Measurements from ENCODE around the gene ALDH16A1.

ALDH16A1 gene

DNA sequence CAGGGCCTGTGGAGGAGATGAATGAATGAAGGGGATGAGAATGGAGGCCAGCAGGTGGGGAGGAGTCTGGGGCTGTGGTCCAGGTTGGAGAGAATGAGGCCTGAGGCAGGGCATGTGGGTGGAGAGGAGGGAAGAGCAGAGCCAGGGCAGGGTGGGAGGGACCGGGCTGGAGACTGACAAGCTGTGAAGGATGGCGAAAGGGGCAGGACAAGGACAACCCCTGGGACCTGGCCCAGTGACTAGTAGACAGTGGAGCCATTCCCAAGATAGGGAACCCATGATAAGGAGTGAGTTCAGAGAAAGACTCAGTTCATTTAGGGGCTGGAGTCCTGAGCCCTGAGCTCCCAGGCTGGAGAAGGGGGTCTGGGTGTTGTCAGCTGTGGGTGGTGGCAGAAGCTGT lies 32.8 kb upstream of the ALDH16A1 start:
- Mint-ChIP-seq H3K27me3 (peaks cover 87% of the 10 kb centered on the region), H3K4me3 (no peak overlapping the region), H3K36me3 (no peaks in the 10 kb centered on the region), H3K4me1 (peaks cover 51% of the 10 kb centered on the region), H3K27ac (no peak overlapping the region), H3K9me3 (no peaks in the 10 kb centered on the region)
- no peak for ATAC-seq

DNA sequence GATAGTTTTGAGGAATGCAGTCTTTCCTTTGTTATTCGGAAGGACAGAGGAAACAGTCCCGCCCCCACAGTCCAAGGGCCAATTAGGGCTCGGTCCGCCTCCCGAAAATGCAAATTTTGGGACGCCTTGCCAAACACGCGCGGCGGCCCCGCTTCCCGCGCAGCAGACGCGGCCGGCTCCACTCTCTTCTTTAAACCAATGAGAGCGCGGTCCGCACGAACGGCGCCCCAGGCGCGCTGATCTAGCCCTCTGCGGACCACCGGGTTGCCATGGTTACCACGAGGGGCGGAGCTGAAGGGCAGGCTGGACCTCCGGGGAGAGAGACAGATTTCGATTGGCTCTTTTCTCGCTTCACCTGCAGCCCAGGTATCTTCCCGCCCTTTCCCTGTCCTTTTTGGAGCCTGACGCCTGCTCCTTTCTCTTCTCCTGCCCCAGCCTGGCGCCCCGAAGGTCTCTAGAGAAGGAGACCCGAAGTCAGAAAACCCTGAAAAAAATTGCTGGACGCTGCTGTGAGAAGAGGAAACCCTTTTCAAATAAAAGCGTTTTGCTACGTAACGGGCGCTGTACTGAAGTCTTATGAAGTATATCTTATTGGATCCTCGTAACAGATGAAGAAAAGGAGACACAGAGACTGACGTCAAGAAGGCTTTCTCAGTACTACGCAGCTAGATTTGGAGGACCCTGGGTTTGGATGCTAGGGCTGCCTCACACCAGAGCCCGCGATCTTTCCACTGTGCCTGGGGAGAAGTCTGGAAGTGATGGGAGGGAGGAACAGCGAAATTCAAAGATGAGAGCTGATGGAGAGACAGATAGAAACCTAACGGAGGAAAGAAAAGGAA lies 31.8 kb upstream of the ALDH16A1 start:
- Mint-ChIP-seq H3K9me3 (no peaks in the 10 kb centered on the region), H3K27ac (no peak overlapping the region), H3K4me1 (peaks cover 53% of the 10 kb centered on the region), H3K27me3 (peaks cover 98% of the 10 kb centered on the region), H3K36me3 (no peaks in the 10 kb centered on the region), H3K4me3 (peak overlapping the region; percentile 16)
- no peak for ATAC-seq

DNA sequence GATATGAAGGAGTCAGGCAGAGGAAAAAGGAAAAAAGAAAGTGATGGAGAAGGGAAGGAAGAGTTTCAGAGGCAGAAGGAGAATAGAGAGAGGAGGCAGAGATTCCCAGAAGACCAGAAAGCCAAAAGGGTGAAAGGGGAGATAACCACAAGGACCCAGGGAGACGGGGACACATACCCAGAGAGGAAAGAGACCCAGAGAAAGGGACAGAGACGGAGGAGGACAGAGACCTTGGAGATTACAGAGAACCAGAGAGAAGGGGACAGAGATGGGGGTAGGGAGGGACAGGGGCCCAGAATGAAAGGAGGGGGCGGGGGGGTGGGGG lies 31.2 kb upstream of the ALDH16A1 start:
- no peak for ATAC-seq
- peaks cover 100% of the 10 kb centered on the region for H3K27me3 Mint-ChIP-seq
- H3K36me3 Mint-ChIP-seq: no peaks in the 10 kb centered on the region
- H3K4me1 Mint-ChIP-seq: peaks cover 59% of the 10 kb centered on the region
- no peak overlapping the region for H3K27ac Mint-ChIP-seq
- no peaks in the 10 kb centered on the region for H3K9me3 Mint-ChIP-seq
- peak overlapping the region; percentile 16 for H3K4me3 Mint-ChIP-seq

DNA sequence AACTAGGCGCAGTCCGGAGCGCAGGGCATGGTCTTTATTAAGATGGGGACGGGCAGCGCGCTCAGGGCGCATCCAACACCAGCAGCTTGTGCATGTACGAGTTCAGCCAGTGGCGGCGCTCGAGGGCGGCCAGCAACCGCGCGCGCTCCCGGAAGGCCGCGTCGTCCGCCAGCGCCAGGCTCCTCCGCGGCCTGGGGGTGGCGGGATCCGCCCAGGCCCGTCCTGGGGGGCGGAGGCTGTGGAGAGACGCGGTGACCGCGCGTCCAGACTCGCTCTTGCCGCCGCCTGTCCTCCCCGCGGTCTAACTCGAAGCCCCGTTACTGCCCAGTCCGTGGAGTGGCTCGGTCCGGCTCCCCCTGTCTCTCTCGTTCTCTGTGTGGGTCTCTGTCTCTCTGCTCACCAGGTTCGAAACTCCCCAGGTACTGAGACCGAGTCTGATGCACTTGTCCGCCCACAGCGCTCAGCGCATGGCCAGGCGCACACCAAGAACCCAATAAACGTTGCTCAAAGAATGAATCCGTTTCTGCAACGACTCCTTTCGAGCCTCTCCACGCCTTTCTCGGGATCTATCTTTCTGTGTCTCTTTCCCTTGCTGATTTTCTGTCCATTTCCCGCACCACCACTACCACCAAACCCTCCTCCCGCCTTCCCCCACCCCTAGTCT lies 30.5 kb upstream of the ALDH16A1 start:
- H3K4me3 Mint-ChIP-seq: peak overlapping the region; percentile 72
- peak; percentile 22 for ATAC-seq
- H3K36me3 Mint-ChIP-seq: no peaks in the 10 kb centered on the region
- H3K27me3 Mint-ChIP-seq: peaks cover 100% of the 10 kb centered on the region
- H3K27ac Mint-ChIP-seq: no peak overlapping the region
- peaks cover 62% of the 10 kb centered on the region for H3K4me1 Mint-ChIP-seq
- no peaks in the 10 kb centered on the region for H3K9me3 Mint-ChIP-seq

DNA sequence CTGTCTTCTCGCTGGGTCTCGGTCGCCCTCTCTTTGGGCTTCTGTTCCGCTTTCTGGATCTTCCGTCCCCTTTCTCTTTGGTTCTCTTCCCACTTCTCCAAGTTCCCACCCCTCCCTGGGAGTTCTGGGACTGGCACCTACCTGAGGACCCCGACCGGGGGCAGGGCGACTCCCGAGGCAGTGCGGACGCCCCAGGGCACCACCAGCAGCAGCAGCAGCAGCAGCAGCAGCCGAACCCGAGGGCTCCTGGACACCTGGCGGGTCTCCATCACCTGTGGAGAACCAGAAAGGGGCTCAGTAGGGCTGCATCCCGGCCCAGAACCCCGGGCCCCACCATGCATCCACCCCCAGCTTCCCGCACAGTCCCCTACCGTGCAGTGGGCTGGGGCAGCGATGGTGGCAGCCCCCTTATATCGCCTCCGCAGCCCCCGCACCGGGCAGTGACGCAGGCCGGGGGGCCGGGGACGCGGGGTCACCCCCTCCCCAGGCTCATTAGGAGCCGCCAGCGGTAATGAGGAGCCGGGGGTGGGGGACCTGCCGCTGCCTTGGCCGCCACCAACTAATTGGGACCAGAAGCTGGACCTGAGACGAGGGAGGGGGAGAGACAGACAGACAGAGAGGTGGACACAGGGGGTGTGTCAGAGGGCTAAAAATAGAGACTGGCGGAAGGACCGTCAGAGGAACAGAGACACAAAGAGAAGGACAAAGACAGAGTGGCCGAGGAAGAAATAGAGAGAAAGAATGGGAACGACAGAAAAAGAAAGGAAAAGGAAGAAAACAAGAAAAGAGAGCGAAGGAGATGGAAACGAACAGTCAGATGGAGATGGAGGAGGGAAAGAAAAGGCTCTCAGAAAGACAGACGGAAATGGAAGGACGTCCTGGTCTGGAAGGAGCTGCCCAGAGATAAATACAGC lies 29.7 kb upstream of the ALDH16A1 start, which contains the start of gene PTH2:
Gene PTH2 (minus strand): TSS at position 371 of the 914 bp plus-strand sequence. CDS start 102 bp downstream, at position 269.
- Mint-ChIP-seq H3K9me3 (no peaks in the 10 kb centered on the region), H3K4me1 (peaks cover 62% of the 10 kb centered on the region), H3K36me3 (no peaks in the 10 kb centered on the region), H3K27me3 (peaks cover 100% of the 10 kb centered on the region), H3K27ac (no peak within 1 kb of the TSS), H3K4me3 (peak within 1 kb of the TSS; percentile 72)
- peak; percentile 4 for ATAC-seq

DNA sequence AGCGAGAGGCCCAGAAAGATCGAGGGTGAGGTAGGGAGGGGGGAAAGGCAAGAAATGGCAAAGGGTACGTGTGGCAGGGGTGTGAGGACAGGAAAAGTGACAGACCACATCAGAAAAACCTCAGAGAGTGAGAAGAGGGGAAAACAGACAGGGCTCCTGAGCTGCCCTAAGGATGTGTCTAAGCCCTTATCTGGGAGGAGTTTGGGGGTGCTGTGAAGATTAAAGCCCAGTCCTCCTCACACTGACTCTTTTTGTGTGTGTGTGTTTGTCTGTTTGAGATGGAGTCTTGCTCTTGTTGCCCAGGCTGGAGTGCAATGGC lies 29.1 kb upstream of the ALDH16A1 start:
- Mint-ChIP-seq H3K4me3 (no peak overlapping the region), H3K4me1 (peaks cover 66% of the 10 kb centered on the region), H3K36me3 (no peaks in the 10 kb centered on the region), H3K27me3 (peaks cover 100% of the 10 kb centered on the region), H3K9me3 (no peaks in the 10 kb centered on the region), H3K27ac (no peak overlapping the region)
- no peak for ATAC-seq

DNA sequence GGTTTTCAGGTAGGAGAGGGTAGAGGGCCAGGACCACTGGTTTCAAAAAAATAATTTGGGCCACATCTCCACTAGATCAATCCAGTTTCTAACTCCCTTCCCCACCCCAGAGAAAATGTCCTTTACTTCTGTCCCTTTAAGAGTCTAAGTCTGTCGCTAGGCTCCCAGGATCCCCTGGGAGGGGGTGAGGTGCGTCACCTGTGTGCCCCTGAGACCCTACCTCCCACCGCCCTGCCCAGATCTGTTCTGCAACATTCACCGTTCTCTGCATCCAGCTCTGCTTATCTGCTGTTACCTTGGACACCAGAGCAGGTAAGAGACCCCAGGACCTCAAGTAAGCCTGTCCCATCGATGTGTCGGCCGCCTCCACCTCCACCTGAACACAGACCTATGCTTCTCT lies 27.8 kb upstream of the ALDH16A1 start, which contains the start of gene GFY:
Gene GFY (plus strand): TSS at position 211 of the 400 bp plus-strand sequence. CDS start 1,043 bp downstream, outside the sequence.
- Mint-ChIP-seq H3K4me3 (no peak within 1 kb of the TSS), H3K9me3 (no peaks in the 10 kb centered on the region), H3K27ac (peak within 1 kb of the TSS; percentile 53), H3K4me1 (peaks cover 73% of the 10 kb centered on the region), H3K27me3 (peaks cover 100% of the 10 kb centered on the region), H3K36me3 (no peaks in the 10 kb centered on the region)
- no peak for ATAC-seq

DNA sequence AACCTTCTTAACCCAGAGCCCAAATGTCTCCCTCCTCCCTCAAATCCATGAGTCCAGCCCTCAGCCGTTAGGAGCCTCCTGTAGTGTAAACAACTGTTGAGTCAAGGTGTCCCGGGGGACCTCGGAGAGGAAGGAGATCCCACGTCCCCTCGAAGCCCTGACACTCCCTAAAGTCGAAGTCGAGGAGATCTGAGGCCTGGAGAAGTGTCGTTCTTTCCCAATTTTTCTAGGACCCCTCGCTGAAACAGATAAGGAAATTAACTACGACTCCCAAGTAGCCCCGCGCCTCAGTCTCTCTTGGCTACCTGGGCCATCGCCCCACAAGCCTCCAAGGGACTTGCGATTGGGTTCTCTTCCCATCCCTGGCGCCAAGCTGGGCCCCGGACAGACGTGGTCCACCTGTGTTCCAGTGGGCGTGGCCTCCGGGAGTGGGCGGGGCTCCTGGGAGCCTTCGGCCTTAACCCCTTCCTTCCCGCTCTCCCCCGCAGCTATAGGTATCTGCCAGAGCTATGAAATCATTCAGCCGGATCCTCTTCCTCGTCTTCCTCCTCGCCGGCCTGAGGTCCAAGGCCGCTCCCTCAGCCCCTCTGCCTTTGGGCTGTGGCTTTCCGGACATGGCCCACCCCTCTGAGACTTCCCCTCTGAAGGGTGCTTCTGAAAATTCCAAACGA lies 27.0 kb upstream of the ALDH16A1 start:
- peak overlapping the region; percentile 53 for H3K27ac Mint-ChIP-seq
- peaks cover 100% of the 10 kb centered on the region for H3K27me3 Mint-ChIP-seq
- H3K4me1 Mint-ChIP-seq: peaks cover 79% of the 10 kb centered on the region
- H3K36me3 Mint-ChIP-seq: no peaks in the 10 kb centered on the region
- H3K9me3 Mint-ChIP-seq: no peaks in the 10 kb centered on the region
- ATAC-seq: no peak
- no peak overlapping the region for H3K4me3 Mint-ChIP-seq

DNA sequence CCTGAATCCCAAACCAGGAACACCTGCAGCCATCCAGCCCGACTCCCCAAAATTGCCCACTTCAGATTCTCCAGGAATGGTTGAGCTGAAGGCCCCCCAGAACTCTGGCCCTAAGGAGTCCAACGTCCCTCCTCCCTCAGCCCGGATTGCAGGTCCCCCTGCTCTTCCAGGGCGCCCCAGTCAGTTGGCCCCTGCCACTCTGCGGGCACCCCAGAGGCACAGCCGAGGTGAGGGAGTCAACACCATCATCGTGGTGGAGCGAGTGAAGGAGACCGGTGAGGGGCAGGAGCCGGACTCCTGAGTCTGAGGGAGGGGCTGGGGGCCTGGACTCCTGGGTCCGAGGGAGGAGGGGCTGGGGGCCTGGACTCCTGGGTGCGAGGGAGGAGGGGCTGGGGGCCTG lies 25.7 kb upstream of the ALDH16A1 start:
- Mint-ChIP-seq H3K27ac (peak overlapping the region; percentile 53), H3K9me3 (no peaks in the 10 kb centered on the region), H3K4me3 (peak overlapping the region; percentile 14), H3K27me3 (peaks cover 100% of the 10 kb centered on the region), H3K4me1 (peaks cover 73% of the 10 kb centered on the region), H3K36me3 (no peaks in the 10 kb centered on the region)
- no peak for ATAC-seq

DNA sequence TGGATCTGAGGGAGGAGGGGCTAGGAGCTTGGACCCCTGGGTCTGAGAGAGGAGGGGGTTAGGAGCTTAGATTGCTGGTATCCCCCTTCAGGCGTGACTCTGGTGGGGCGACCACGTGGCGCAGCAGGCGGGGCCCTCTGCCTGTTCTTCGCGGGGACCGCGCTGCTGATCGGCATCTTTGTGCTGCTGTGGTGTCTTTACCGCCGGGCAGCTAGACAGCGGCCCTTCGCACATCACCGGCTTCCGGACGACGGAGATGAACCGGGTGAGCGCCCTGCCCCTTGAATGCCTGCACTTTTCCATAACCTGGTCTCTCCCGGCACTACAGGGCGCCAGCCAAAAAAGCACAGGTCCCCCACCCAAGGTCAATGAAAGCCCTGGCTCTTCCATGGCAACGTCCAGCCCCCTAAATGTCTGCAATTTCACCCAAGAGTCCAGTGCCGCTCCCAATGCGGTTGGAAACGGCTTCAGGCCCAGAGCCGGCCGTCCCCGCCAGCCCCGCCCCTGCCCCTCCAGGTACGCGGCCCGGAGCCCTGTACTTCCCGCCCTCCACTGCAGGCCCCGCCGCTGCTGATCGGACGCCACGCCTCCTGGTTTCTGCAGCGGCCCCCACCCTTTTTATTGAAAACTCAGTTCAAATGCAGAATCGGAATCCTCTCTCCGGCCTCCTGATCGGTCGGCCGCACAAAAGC lies 25.0 kb upstream of the ALDH16A1 start:
- peaks cover 73% of the 10 kb centered on the region for H3K4me1 Mint-ChIP-seq
- peak overlapping the region; percentile 42 for H3K4me3 Mint-ChIP-seq
- H3K9me3 Mint-ChIP-seq: no peaks in the 10 kb centered on the region
- ATAC-seq: peak; percentile 59
- peak overlapping the region; percentile 53 for H3K27ac Mint-ChIP-seq
- peaks cover 100% of the 10 kb centered on the region for H3K27me3 Mint-ChIP-seq
- no peaks in the 10 kb centered on the region for H3K36me3 Mint-ChIP-seq

DNA sequence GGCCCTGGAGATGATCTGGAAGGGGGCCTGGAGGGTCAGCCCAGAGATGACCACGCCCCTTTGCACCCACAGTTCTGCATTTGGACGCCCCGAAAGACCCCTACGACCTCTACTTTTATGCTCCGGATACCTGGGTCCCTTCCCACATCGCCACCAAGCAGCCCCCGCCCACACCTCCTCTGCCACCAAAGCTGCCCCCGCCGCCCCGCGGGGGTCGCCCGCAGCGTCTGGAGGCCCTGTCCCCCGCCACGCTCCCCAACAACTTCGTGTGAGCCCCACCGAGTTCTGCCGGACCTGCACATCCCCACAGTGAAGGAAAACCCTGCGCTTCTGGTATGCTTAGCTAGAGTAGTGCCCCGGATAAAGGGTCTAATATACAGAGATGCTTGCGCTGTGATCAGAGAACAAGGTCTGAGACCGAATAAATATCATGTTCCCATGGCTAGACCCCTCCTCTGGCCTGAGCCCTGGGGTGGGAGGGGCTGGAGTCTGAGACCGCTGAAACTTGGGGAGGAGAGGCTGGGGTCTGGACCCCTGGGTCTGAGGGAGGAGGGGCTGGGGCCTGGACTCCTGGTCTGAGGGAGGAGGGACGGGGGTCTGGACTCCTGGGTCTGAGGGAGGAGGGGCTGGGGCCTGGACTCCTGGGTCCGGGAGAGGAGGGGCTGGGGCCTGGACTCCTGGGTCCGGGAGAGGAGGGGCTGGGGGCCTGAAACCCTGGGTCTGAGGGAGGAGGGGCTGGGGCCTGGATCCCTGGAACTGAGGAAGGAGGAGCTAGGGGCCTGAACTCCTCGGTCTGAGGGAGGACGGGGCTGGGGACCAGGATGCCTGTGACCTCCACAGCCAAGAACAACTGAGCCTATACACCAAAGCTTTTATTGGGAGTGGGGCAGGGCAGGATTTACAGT lies 24.2 kb upstream of the ALDH16A1 start:
- no peak for ATAC-seq
- peak overlapping the region; percentile 42 for H3K4me3 Mint-ChIP-seq
- H3K27ac Mint-ChIP-seq: no peak overlapping the region
- peaks cover 100% of the 10 kb centered on the region for H3K27me3 Mint-ChIP-seq
- H3K9me3 Mint-ChIP-seq: no peaks in the 10 kb centered on the region
- no peaks in the 10 kb centered on the region for H3K36me3 Mint-ChIP-seq
- peaks cover 71% of the 10 kb centered on the region for H3K4me1 Mint-ChIP-seq

DNA sequence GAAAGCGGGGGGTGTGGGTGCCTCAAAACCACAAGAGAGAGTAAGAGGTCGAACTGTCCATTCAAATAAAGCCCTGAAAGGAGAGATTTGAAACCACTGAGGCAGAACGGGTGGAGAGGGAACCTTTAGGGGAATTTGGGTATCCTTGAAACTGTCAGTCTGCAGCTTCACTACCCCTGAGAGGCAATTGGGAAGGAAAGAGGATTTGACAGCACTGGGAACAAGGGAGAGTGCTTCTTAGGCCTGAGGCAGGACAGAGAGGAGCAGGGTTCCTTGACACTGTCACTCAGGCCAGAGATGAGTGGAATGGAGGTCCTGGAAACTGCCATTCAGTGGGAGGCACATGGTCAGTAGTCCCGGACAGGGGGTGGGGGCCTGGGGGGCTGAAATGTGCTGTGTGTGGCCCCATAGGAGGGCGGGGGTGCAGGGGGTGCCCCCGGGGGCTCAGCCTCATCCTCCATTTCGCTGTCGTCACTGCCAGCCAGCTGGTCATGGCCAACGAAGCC lies 22.8 kb upstream of the ALDH16A1 start:
- H3K36me3 Mint-ChIP-seq: no peaks in the 10 kb centered on the region
- peaks cover 68% of the 10 kb centered on the region for H3K4me1 Mint-ChIP-seq
- no peak overlapping the region for H3K4me3 Mint-ChIP-seq
- no peak for ATAC-seq
- H3K27ac Mint-ChIP-seq: no peak overlapping the region
- peaks cover 99% of the 10 kb centered on the region for H3K27me3 Mint-ChIP-seq
- no peaks in the 10 kb centered on the region for H3K9me3 Mint-ChIP-seq

DNA sequence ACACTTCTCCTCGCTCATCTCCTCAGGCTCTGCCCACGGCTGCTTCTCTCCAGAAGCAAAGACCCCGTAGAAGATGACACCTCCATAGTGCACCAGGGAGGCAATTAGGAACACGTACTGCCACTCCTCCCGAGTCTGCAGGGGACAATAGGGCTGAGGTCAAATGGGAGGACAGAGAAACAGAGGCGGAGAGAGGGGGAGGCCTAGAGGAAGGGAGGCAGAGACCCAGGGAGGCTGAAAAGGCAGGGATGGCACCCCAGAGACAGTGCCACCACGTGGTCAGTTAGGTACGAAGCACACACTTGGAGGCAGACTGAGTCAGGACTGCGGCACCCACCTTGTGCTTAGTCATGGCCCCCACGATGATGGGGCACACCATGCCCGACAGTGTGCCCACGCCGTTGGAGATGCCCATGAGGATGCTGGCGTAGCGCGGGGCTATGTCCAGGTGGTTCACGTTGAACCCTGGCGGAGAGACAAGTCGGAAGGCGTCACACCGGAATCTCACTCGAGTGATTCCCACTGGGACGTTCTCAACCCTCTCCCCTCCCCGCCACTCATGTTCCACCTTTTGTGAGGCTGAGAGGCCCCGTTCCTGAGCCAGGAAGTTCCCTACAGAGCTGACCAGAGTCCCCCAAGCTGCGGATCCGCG lies 22.2 kb upstream of the ALDH16A1 start:
- Mint-ChIP-seq H3K4me1 (peaks cover 63% of the 10 kb centered on the region), H3K36me3 (no peaks in the 10 kb centered on the region), H3K27ac (no peak overlapping the region), H3K27me3 (peaks cover 99% of the 10 kb centered on the region), H3K9me3 (no peaks in the 10 kb centered on the region), H3K4me3 (no peak overlapping the region)
- no peak for ATAC-seq

All from stimulated activated memory B cell treated with anti-CD40 and anti-IgM and Interleukin-4, amounts not matched to agents 10 μg/mL and 1 μg/mL and 100 μg/mL, for 72 hours (primary cell).